ENCODE results near the gene CD68. TPM values are rescaled to one million over a fixed set of nuclear protein-coding genes. Genes with fewer than 3 reads are reported as not detected.

Gene CD68
- total RNA-seq, 2 experiments from 2014 or later = 0.44 to 0.54 TPM

DNA sequence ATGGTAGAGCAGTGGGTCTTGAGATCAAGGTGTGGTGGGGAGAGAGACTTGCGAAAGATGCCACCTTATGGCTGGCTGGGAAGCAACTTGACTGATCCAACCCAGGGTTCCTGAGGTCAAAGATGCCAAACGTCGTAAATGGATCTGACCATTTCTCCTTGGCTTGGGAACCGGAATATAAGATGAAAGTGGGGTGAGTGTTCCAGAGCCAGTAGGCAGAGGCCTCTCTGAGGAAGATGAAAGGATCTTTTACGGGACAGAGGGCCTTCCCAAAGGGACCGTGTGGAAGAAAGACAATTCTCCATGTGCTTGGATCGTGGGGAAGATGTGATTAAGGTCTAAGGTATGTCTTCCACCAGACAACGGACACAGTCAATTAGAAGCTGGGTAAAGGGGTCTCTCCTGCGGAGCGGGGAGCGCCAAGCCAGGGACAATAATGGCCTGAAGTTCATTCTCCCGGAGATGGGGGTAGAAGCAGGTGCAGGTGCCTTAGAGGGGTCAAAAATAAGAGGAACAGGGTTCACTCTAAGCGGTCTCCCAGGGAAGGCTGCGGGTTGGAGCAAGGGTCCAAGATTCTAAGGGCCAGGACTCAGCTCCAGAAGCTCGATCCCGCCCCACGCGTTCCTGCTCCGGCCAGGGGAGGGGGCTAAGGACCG is 34.5 kb downstream of the CD68 start:
- intact Hi-C loops (cut with micrococcal nuclease; ENCODE audit: unreplicated experiment) = loop anchor here (1.0 kb wide), 2 partner anchors 41 to 72 kb away; no protein-coding TSS in a partner anchor
- Histone ChIP-seq H4K20me1 (ENCODE audit: insufficient read depth, low read length) (peaks cover 17% of the 10 kb centered on the region; the same call in 1 of the 2 replicates), H3K4me1 (ENCODE audit: insufficient read depth, low read length, poor library complexity, severe bottlenecking) (peaks cover 20% of the 10 kb centered on the region), H3K4me3 (ENCODE audit: low read depth, low read length, poor library complexity, severe bottlenecking) (peak overlapping the region; percentile 87), H3K9me3 (ENCODE audit: low read length) (no peaks in the 10 kb centered on the region), H3K9me2 (ENCODE audit: insufficient read depth, low read length) (no peaks in the 10 kb centered on the region), H3K79me2 (ENCODE audit: insufficient read depth, low read depth, low read length) (peaks cover 26% of the 10 kb centered on the region), H2AFZ (ENCODE audit: low read length) (0 out of 2 replicates have a peak overlapping the region, but pooled peaks have one; percentile 3), H3K4me2 (ENCODE audit: low read length) (peak overlapping the region; percentile 99), H3K36me3 (ENCODE audit: insufficient read depth, low read length) (peaks cover 27% of the 10 kb centered on the region), H3K27ac (ENCODE audit: low read depth, low read length, poor library complexity, severe bottlenecking) (peak overlapping the region; percentile 59)
- ChIA-PET POLR2A (interaction anchor here (0.8 to 1.6 kb wide), 6 partner anchors 13 to 73 kb away, joined by 3 to 6 read pairs (median 4); partner anchors contain the start of genes CD68, MPDU1 and TP53), CTCF (ENCODE audit: unreplicated experiment) (interaction anchor here (1.4 kb wide), 1 partner anchor 75 kb away, joined by 4 read pairs; the partner anchor contains the start of gene WRAP53)
- DNase-seq (ENCODE audit: low spot score) = peak; percentile 30
- TF ChIP-seq, protein P1, sequence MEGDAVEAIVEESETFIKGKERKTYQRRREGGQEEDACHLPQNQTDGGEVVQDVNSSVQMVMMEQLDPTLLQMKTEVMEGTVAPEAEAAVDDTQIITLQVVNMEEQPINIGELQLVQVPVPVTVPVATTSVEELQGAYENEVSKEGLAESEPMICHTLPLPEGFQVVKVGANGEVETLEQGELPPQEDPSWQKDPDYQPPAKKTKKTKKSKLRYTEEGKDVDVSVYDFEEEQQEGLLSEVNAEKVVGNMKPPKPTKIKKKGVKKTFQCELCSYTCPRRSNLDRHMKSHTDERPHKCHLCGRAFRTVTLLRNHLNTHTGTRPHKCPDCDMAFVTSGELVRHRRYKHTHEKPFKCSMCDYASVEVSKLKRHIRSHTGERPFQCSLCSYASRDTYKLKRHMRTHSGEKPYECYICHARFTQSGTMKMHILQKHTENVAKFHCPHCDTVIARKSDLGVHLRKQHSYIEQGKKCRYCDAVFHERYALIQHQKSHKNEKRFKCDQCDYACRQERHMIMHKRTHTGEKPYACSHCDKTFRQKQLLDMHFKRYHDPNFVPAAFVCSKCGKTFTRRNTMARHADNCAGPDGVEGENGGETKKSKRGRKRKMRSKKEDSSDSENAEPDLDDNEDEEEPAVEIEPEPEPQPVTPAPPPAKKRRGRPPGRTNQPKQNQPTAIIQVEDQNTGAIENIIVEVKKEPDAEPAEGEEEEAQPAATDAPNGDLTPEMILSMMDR (conservative IDR thresholded peaks at IDR 0.05; ENCODE audit: low read length) = peak; percentile 46; the same call in 1 of the 2 replicates
- no peak for TF ChIP-seq EZH2phosphoT487 (IDR thresholded peaks at IDR 0.05; ENCODE audit: borderline replicate concordance, low read depth, low read length)
- BruUV-seq (replicated peaks) = no TSS peak

DNA sequence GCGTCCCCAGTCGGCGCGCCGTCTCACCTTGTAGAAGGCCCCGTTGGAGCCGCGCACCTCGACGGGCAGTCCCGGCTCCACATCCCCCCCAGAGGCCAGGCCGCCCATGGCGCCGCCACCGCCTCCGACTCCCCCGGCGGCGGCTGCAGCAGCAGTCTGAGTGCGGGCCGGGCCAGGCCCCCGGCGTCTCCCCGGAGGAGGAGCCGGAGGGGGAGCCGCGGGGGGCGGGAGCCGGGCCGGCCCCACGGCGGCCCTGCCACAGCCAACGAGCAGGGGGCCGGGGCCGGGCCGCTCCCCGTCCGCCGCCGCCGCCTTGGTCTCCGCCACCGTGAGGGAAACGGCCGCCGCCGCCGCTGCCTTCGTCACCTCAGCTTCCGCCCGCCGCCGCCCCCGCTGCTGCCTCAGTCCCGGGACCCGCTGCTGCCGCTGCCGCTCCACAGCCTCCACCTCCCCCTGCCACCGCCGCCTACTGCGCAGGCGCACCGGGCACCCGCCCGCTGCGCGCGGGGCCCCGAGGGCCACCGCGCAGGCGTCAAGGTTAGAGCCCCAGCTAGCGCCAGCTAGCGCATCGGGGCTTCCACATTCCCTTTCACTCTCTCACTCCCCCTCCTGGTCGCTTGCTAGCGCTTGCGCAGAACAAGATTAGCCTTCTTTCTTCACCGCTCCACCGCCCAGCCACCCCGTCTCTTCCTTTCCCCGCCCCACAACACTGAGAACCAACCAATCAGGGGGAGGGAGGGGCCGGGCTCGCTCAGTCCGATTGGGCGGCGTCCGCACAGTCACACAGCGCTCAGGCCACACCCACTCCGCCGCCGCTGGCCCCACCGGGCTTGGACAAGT is 35.2 kb downstream of the CD68 start, which contains the start of gene FXR2:
Gene FXR2, minus strand, starts transcription at position 473 of the 840 bp plus-strand sequence. Its CDS starts 365 bp downstream, at position 108.
- intact Hi-C loops (cut with micrococcal nuclease; ENCODE audit: unreplicated experiment) = loop anchor here (1.0 kb wide), 2 partner anchors 41 to 72 kb away; no protein-coding TSS in a partner anchor

More for the DNA sequence above, 35.2 kb downstream of the CD68 start, which contains the start of gene FXR2:
- Histone ChIP-seq H3K9me3 (ENCODE audit: low read length) (no peaks in the 10 kb centered on the region), H3K36me3 (ENCODE audit: insufficient read depth, low read length) (peaks cover 24% of the 10 kb centered on the region; the same call in 1 of the 2 replicates), H2AFZ (ENCODE audit: low read length) (peak within 1 kb of the TSS; percentile 88), H3K9me2 (ENCODE audit: insufficient read depth, low read length) (no peaks in the 10 kb centered on the region), H3K27ac (ENCODE audit: low read depth, low read length, poor library complexity, severe bottlenecking) (peak within 1 kb of the TSS; percentile 59), H3K4me3 (ENCODE audit: low read depth, low read length, poor library complexity, severe bottlenecking) (peak within 1 kb of the TSS; percentile 87), H3K4me2 (ENCODE audit: low read length) (peak within 1 kb of the TSS; percentile 99), H4K20me1 (ENCODE audit: insufficient read depth, low read length) (peaks cover 17% of the 10 kb centered on the region; the same call in 1 of the 2 replicates), H3K4me1 (ENCODE audit: insufficient read depth, low read length, poor library complexity, severe bottlenecking) (peaks cover 20% of the 10 kb centered on the region), H3K79me2 (ENCODE audit: insufficient read depth, low read depth, low read length) (peaks cover 26% of the 10 kb centered on the region)
- peak; percentile 99 for DNase-seq (ENCODE audit: low spot score)
- ChIA-PET CTCF (ENCODE audit: unreplicated experiment) (interaction anchor here (1.4 kb wide), 1 partner anchor 74 kb away, joined by 4 read pairs; the partner anchor contains the start of gene WRAP53), POLR2A (interaction anchor here (0.6 to 1.6 kb wide), 8 partner anchors 12 to 716 kb away, joined by 3 to 6 read pairs (median 4); partner anchors contain the start of genes CD68, MPDU1 and TP53)
- TF ChIP-seq, protein P1 (conservative IDR thresholded peaks at IDR 0.05; ENCODE audit: low read length) = peak; percentile 69
- TF ChIP-seq EZH2phosphoT487 (IDR thresholded peaks at IDR 0.05; ENCODE audit: borderline replicate concordance, low read depth, low read length) = no peak
- BruUV-seq (replicated peaks) = no TSS peak

All from OCI-LY7 (cell line).